ENCODE measurements around the gene LOC128125822.

Gene LOC128125822

DNA sequence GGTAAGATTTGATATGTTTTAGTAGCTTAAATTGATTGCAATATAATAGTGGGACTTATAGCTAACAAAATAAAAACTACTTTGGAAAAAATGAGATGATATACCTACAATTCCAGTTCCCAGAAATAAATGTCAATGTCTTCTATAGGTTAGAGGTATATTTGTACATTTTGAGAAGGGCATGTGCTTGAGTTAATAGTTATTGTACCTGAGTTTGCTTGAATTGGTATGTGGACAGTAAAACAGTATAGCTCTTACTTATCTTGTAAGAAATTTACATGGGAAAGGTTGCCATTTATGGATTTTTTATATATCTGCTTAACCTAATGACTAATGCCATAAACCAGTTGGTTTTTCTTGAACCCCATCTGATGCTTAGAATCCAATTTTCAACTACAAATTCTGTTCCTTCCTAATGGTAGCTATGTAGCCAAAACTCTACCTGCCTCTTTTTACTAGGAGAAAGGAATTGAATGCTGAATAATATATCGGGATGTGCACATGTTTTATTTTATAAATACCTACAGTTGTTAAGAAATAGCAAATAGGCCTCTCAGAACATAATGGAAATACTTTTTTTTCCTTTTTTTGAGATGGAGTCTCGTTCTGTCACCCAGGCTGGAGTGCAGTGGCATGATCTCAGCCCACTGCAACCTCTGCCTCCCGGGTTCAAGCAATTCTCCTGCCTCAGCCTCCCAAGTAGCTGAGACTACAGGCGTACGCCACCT lies 4.9 kb downstream of the LOC128125822 start:
- Histone ChIP-seq H3K27me3 (ENCODE audit: low read depth, low read length) (no peaks in the 10 kb centered on the region), H3K79me2 (ENCODE audit: low read length) (peaks cover 51% of the 10 kb centered on the region), H2AFZ (ENCODE audit: low read depth, low read length) (no peak overlapping the region), H3K27ac (ENCODE audit: low read length) (no peak overlapping the region), H4K20me1 (ENCODE audit: insufficient read depth, low read length) (peaks cover 35% of the 10 kb centered on the region), H3K4me3 (ENCODE audit: low read length) (no peak overlapping the region), H3K4me1 (ENCODE audit: low read length) (peaks cover 9% of the 10 kb centered on the region), H3K9ac (ENCODE audit: low read length) (no peak overlapping the region), H3K4me2 (ENCODE audit: low read length) (no peak overlapping the region), H3K36me3 (replicated peaks; ENCODE audit: low read depth, low read length) (peaks cover 57% of the 10 kb centered on the region), H3K9me3 (ENCODE audit: insufficient read depth, low read length) (no peaks in the 10 kb centered on the region)
- no peak for TF ChIP-seq EZH2phosphoT487 (IDR thresholded peaks at IDR 0.05; ENCODE audit: low read depth)

DNA sequence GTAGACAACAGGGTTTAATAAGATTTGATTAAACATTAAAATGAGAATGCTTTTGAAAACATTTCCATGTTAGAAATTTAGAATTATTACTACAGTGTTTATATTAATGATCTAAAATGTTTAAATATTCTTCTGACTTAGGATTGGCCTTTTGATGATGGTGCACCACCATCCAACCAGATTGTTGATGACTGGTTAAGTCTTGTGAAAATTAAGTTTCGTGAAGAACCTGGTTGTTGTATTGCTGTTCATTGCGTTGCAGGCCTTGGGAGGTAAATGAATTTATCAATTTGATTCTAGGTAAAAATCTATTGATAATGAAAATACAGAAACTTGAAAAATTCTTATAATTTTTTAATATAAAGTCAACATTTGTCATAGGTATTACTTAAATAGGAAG lies 6.5 kb downstream of the LOC128125822 start:
- no peak overlapping the region for H3K4me2 ChIP-seq (ENCODE audit: low read length)
- H3K4me1 ChIP-seq (ENCODE audit: low read length) = peaks cover 9% of the 10 kb centered on the region
- no peak overlapping the region for H3K4me3 ChIP-seq (ENCODE audit: low read length)
- H4K20me1 ChIP-seq (ENCODE audit: insufficient read depth, low read length) = peaks cover 34% of the 10 kb centered on the region
- no peak for TF ChIP-seq EZH2phosphoT487 (IDR thresholded peaks at IDR 0.05; ENCODE audit: low read depth)
- TF ChIP-seq, protein P1, sequence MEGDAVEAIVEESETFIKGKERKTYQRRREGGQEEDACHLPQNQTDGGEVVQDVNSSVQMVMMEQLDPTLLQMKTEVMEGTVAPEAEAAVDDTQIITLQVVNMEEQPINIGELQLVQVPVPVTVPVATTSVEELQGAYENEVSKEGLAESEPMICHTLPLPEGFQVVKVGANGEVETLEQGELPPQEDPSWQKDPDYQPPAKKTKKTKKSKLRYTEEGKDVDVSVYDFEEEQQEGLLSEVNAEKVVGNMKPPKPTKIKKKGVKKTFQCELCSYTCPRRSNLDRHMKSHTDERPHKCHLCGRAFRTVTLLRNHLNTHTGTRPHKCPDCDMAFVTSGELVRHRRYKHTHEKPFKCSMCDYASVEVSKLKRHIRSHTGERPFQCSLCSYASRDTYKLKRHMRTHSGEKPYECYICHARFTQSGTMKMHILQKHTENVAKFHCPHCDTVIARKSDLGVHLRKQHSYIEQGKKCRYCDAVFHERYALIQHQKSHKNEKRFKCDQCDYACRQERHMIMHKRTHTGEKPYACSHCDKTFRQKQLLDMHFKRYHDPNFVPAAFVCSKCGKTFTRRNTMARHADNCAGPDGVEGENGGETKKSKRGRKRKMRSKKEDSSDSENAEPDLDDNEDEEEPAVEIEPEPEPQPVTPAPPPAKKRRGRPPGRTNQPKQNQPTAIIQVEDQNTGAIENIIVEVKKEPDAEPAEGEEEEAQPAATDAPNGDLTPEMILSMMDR (IDR thresholded peaks at IDR 0.05; ENCODE audit: low read depth, low read length) = no peak
- no peaks in the 10 kb centered on the region for H3K27me3 ChIP-seq (ENCODE audit: low read depth, low read length)
- H3K79me2 ChIP-seq (ENCODE audit: low read length) = peaks cover 37% of the 10 kb centered on the region
- no peak overlapping the region for H3K27ac ChIP-seq (ENCODE audit: low read length)
- no peaks in the 10 kb centered on the region for H3K9me3 ChIP-seq (ENCODE audit: insufficient read depth, low read length)
- no peak overlapping the region for H3K9ac ChIP-seq (ENCODE audit: low read length)
- H2AFZ ChIP-seq (ENCODE audit: low read depth, low read length) = no peak overlapping the region
- H3K36me3 ChIP-seq (replicated peaks; ENCODE audit: low read depth, low read length) = peaks cover 69% of the 10 kb centered on the region

DNA sequence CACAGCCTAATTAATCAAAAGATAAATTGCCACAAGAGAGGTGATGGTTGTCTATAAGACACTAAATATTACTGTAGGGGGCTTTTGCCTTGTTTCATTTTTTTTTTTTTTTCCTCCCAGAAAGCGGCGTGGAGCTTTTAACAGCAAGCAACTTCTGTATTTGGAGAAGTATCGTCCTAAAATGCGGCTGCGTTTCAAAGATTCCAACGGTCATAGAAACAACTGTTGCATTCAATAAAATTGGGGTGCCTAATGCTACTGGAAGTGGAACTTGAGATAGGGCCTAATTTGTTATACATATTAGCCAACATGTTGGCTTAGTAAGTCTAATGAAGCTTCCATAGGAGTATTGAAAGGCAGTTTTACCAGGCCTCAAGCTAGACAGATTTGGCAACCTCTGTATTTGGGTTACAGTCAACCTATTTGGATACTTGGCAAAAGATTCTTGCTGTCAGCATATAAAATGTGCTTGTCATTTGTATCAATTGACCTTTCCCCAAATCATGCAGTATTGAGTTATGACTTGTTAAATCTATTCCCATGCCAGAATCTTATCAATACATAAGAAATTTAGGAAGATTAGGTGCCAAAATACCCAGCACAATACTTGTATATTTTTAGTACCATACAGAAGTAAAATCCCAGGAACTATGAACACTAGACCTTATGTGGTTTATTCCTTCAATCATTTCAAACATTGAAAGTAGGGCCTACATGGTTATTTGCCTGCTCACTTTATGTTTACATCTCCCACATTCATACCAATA lies 7.8 kb downstream of the LOC128125822 start:
- no peak overlapping the region for H3K27ac ChIP-seq (ENCODE audit: low read length)
- no peak overlapping the region for H3K4me2 ChIP-seq (ENCODE audit: low read length)
- peaks cover 24% of the 10 kb centered on the region for H3K79me2 ChIP-seq (ENCODE audit: low read length)
- peaks cover 2% of the 10 kb centered on the region for H3K4me1 ChIP-seq (ENCODE audit: low read length)
- no peaks in the 10 kb centered on the region for H3K27me3 ChIP-seq (ENCODE audit: low read depth, low read length)
- H3K9me3 ChIP-seq (ENCODE audit: insufficient read depth, low read length) = no peaks in the 10 kb centered on the region
- peaks cover 68% of the 10 kb centered on the region for H3K36me3 ChIP-seq (replicated peaks; ENCODE audit: low read depth, low read length)
- H2AFZ ChIP-seq (ENCODE audit: low read depth, low read length) = no peak overlapping the region
- no peak overlapping the region for H3K4me3 ChIP-seq (ENCODE audit: low read length)
- peaks cover 21% of the 10 kb centered on the region for H4K20me1 ChIP-seq (ENCODE audit: insufficient read depth, low read length)
- H3K9ac ChIP-seq (ENCODE audit: low read length) = no peak overlapping the region
- TF ChIP-seq, protein P1 (IDR thresholded peaks at IDR 0.05; ENCODE audit: low read depth, low read length) = no peak
- no peak for TF ChIP-seq EZH2phosphoT487 (IDR thresholded peaks at IDR 0.05; ENCODE audit: low read depth)

DNA sequence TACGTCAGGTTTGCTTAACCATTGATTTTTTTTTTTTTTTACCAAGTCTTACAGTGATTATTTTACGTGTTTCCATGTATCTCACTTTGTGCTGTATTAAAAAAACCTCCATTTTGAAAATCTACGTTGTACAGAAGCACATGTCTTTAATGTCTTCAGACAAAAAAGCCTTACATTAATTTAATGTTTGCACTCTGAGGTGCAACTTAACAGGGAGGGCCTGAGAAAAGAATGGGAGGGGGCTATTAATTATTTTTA lies 8.4 kb downstream of the LOC128125822 start:
- H3K36me3 ChIP-seq (replicated peaks; ENCODE audit: low read depth, low read length) = peaks cover 68% of the 10 kb centered on the region
- H3K4me1 ChIP-seq (ENCODE audit: low read length) = no peaks in the 10 kb centered on the region
- H3K4me3 ChIP-seq (ENCODE audit: low read length) = no peak overlapping the region
- H3K27ac ChIP-seq (ENCODE audit: low read length) = no peak overlapping the region
- H4K20me1 ChIP-seq (ENCODE audit: insufficient read depth, low read length) = peaks cover 16% of the 10 kb centered on the region
- H3K9me3 ChIP-seq (ENCODE audit: insufficient read depth, low read length) = no peaks in the 10 kb centered on the region
- no peaks in the 10 kb centered on the region for H3K27me3 ChIP-seq (ENCODE audit: low read depth, low read length)
- H2AFZ ChIP-seq (ENCODE audit: low read depth, low read length) = no peak overlapping the region
- TF ChIP-seq, protein P1 (IDR thresholded peaks at IDR 0.05; ENCODE audit: low read depth, low read length) = no peak
- no peak for TF ChIP-seq EZH2phosphoT487 (IDR thresholded peaks at IDR 0.05; ENCODE audit: low read depth)
- peaks cover 19% of the 10 kb centered on the region for H3K79me2 ChIP-seq (ENCODE audit: low read length)
- H3K4me2 ChIP-seq (ENCODE audit: low read length) = no peak overlapping the region
- no peak overlapping the region for H3K9ac ChIP-seq (ENCODE audit: low read length)
